HG02852 (cell line): ENCODE results near the gene BCL11A.

Experiments used
- ATAC-seq: cut with Tn5 transposase; IDR thresholded peaks from one replicate; pipeline ENCODE4 v1.9.1; 2021; ENCODE audit warnings: mild to moderate bottlenecking, moderate library complexity; ENCODE audit not compliant: unreplicated experiment

BCL11A gene

DNA sequence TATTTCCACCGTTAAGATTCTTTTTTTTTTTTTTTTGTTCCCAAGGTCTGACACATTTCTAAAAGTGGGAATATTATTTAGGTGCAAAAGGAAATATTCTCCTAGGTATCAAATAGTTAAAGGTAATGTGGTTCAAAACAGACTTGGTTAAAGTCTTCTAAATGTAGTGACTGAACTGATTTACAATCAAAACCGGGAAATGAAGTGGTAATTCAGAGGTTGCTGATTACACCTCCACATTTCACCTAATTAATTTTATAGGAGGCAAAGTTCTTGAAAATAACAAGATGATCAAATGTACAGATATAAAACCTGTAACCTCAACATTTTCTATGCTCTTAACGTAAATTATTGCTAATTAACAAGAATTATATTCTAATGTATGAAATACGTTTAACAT, 5.1 kb downstream of the BCL11A start:
- no peak for ATAC-seq

DNA sequence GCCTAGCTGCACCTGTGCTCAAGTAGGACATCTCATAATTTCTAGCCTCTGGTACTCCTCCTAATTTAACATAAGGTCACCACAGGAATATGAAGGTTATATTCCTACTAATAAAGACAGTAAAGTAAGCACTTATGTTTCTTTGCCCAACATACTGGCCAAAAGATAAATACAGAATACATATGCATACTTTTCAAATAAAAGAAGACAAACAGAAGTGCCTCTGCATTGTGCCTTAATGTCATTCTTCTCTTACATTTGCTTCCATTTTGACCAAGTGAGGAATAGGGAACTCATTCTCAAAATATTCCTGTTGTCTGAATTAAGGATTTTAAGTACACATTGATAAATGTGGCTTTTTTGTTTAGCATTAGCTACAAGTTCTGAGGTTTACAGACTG, 5.6 kb downstream of the BCL11A start:
- no peak for ATAC-seq

GRCh38 chr2:60546756-60547420, 6.6 kb downstream of the BCL11A start:
- ATAC-seq, result no peak

- ATAC-seq, result peak; percentile 48
These were observed 8.4 kb downstream of the BCL11A start for GRCh38 chr2:60544954-60545560.

DNA sequence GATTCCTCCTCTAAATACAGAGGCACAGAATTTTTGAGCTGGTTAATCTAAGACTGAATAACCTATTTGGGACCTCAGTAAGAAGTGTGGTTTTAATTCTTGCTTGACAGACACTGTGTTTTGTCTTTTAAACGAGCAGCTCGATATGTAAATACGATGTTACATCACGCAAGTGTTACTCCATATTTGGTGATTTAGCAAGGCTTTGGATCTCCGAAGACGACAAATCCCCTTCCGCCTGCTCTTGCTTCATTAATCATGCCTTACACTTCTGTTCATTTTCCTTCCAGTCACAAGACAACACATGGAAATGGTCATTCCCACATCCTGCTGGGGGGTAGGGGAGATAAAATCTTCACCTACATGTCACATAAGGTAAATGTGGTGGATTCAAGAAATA, 9.4 kb downstream of the BCL11A start:
- ATAC-seq, result no peak

DNA sequence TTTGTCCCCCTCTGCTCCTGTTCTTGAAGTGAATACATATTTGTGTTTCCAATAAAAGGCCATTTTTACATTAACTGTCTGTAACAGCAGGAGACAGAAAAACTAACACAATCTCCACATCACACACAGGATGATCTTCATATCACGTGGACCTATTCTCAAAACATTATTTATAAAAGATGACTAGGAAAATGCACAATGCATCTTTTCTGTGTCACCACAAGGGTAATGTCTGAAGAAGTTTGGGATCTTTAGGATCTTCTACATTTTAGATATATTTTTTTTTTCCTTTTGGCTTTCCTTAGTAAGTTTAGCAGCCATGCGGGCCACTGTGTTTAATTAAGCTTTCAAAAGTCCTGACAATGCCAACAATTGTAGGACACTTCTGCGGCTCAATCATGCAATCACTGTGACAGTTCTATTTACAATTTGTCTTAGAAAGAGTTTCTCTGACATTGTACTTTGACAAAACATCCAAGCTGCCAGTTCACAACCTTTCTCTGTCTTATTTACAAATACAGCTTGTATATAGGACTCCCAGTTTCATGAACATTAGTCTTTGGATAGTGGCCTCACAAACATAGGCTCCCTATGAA, 12.3 kb downstream of the BCL11A start:
- no peak for ATAC-seq

DNA sequence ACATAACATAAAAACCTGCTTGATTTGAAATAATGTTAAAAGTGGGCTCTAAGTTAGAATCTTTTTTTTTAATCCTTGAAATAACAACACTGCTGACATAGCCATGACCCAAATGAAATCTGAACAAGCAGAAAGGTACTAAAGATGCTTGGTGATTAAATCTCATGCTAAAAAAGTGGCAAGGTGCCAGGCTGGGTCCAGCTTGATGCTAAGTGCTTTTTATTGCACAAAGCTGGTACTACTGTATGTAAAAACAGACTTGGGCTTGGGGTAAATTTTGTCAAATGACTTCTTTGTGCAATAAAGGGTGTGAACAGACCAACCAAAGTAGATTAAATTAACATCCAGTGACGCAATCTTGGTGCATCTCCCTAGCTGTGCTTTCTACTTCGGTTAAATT, 13.4 kb downstream of the BCL11A start:
- ATAC-seq, result no peak

DNA sequence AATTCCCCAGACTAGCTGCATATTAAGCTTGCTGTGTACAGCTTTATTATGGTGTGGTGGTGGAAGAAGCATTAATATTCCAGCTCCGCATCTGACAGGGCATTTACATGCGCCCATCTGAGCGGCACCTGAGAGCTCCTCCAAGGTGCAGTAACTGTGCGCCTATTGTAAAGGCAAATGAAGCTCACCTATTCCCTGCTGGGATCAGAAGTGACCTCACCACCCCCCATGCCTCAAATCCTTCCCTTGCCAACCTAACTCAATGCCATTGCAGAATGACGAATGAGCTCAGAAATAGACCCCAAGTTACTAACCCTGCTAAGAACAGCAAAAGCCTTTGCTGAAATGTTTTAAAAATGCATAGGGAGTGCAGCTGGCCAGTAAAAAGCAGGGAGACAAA, 14.3 kb downstream of the BCL11A start:
- no peak for ATAC-seq

GRCh38 chr2:60538101-60538500, 15.4 kb downstream of the BCL11A start:
- no peak for ATAC-seq

DNA sequence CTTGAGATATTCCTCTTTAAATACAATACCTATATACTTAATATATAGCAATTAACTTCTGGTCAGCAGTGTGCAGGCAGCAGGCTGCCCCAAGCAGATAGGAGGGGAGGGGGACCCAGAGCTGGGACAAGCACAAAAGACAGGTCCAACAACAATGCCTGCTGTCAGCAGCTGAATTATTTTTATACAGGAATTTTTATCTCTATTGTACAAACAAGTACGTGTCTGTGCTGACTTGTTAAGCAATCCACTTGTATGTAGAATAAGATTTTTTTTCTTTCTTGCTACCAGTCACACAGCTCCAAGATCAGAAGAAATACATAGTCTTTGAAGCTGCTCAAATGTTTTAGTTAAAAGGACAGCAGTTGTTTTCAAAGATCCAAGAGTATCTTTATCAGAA, 16.7 kb downstream of the BCL11A start:
- no peak for ATAC-seq

DNA sequence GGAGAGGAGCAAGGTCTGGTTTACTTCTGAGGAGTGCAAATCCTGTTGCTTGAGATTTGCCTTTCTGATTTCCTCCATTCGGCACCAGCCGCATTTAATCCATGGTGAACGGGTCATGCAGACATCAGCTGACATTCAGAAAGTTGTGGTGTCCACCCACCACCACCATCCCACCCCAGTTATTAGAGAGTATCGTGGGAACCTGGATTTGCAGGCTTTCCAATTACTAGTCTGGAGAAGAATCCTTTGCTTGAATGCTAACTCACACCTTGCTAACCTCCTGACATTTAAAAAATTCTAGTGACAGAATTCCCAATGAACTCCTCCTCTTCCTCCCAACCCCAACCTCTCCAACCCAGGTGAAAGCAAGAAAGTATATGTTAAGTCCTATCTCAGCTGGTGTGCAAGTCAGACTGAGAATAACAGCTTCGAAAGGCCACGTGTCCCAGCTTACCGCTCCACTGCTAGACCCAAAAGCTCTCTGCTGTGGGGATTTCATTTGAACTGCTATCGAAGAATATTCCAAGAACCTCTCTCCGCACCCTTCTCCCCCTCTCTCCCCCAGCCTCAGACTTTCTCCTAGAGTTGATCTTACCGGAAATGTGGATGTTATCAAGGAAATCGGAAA, 17.7 kb downstream of the BCL11A start:
- peak; percentile 93 for ATAC-seq

DNA sequence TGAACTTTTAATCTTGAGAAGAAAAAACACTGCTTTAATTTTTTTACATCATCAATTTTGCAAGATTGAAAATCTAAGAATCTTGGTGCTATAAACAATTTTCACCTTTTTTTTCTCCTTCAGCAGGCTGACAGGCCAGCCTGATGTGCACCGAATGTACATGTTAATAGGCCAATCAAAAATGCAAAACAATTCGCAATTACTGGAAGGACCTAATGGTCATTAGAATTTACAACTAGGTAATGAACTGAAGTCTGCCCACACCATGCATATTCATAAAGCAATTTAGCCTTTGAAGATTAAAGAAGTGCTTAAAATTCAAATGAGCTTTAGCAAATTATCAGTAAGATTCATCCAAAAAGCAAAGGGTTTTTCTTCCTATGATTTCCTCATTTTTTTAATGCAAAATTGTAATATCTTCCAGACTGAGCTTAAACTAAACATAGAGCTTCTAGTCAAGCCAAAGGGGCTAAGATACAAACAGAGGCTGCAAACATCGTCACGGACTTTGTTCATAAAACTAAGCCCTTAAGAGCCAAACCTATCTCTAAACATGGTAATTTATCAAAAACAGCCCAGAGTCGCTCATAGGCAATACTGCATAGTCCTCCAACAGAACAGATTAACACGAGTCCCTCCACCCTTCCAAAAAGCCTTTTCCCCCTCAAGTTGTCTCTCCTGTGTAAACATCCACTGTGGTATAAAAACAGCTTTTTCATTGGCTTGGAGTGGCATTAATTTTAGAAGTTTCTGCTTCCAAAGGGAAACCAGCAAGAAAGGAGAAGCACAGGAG, 18.4 kb downstream of the BCL11A start:
- no peak for ATAC-seq

- no peak for ATAC-seq
These were observed 19.3 kb downstream of the BCL11A start for GRCh38 chr2:60534052-60534685.

DNA sequence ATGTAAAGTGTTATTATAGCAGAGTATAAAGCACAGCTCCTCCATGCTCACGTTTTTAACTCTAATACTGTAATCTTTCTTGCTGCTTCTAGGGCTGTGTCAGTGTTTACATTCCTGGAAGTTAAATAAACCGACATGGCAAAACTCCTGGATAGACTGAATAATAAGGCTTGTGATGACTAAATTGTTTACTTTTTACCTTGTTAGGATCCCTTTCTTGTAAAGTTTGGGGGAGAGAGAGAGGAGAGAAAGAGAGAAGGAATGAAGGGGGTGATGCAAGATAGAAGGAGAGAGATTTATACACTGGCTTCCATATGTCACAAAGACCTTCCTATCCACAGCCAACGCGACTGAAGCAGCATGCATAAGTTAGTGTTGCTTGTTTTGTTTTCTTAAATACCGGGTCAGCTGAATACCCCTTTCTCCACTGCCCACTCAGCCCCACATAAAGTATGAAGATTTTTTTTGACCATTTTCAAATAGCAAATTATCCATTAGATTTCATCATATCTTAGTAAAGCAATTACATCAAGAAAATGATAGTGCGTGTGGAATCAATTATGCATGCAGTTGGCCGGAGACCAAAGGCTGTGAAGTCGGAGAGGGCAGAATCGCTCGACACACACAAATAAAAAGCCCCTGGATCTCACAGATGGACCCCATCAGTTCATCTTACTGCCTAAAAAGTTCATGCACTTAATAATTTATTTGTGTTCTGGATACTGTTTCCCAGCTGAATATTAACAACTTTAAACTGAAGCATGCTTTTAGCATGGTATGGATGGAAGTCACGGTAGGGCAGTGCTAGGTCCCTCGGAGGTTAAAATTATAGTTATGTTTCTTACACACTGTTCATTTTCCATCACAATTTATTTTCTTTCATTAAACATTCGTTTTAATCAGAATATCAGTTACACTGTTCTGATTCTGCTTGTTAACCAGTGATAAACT, 20.1 kb downstream of the BCL11A start:
- ATAC-seq, result no peak

- no peak for ATAC-seq
These were observed 21.0 kb downstream of the BCL11A start for GRCh38 chr2:60532421-60532820.

DNA sequence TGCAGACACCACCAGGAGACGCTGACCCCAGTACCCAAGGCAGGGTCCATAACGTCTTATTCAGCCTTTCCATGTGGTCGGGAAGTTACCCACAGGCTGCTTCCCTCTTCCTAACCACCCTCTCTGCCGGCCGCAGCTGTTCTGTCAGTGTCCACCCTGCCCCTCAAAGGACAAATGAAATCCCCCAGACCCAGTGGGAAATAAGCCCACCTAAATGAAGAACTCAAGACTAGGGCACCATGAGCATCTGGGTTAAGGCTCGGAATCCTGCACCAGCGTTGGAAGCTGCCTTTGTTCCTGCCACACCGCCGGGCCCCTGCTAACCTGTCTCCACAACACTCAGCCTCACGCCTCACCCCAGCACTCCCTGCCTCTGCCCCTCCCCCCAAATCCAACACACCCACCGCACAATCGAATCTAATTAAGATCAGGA, 21.7 kb downstream of the BCL11A start:
- no peak for ATAC-seq

- ATAC-seq, result peak; percentile 66
These were observed 22.7 kb downstream of the BCL11A start for GRCh38 chr2:60530660-60531281.

- no peak for ATAC-seq
These were observed 23.4 kb downstream of the BCL11A start for GRCh38 chr2:60529785-60530627.
